Left hindlimb (tissue), 1 donor: Measurements from ENCODE around the gene CHIT1.

Source experiments
- DNase-seq: peaks from one replicate; pipeline ENCODE4 v3.0.0-alpha.2; 2018

CHIT1 gene

DNA sequence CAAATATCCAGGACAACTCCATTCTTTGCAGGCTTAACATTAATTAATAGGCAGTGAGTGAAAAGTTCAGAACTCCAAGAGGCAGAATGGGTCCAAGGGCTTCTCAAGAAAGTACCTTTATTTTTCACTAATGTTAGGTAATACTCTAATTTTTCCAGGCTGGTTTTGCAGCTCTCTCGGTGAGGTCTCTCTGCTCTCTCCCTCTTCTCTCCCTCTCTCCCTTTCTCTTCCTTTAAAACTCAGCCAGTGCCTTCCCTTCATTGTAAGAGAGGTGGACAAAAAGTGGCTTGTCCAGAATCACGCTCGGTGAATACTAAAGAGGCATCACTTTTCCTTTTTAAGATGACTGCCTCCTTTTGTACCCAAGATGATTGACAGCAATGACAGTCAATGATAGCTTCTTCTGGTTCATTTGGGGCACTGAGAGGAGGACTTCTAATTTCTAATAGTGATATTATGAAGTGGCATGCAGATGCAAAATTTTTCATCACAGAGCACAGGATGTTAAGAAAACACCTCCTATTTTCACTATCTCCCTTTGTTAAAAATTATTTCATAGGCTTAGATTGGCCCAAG lies 41.7 kb downstream of the CHIT1 start:
- DNase-seq = no peak

DNA sequence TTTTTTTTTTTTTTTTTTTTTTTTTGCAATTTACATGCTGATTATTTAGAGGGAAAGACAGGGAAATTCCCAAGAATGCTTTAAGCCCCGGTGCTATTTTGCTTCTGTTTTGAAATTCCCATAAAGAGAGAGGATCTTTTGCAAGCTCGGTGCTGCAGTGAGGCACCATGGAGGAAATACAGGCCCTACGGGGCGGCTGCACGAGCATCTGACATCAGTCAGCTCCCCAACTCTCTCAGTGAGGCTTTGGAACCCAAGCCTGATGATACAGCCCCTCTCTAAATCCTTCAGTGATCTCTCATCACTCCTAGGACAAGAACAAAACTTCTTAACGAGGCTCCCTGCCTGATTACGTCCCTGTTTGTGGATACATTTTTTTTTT lies 42.2 kb downstream of the CHIT1 start:
- no peak for DNase-seq

DNA sequence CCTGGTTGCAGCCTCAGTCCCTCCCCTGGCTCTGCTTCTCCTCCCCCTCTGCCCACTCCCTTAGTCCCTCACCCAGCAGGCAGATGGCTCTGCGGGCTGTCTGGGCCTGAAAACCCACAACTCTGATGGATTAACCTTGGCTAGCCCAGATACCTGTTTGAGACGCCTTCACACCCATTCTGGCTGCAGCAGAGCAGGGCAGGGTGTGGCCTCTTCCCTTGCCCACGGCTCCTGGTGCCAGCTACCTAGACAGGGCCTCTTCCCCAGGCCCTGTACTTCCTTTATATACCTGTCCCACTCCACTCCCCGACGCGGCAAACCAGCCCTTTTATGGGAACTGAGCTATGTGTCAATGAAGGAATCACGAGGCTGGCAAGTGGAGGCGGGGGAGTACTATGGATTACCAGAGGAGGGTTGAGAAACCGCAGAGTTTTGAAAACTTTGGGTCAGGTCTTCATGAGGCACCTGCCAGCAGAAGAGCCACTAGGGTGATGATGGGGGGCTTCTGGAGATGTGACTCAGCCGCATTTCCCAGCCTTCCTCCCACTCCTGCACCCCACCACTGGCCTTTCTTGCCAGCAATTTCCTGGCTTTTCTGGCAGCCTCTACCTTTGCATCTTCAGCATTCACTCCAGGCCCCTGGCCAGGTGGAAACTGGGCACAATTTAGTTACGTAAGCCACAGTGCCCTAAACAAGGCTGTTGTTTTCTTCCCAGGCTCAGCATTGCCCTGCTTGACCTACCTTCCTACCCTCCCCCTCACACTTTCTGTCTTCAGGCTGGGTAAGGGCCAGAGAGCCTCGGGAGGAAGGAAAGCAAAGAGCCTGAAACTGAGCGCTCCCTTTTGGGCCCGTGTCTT lies 42.8 kb downstream of the CHIT1 start, which contains the start of gene CHI3L1:
TSS of gene CHI3L1 (minus strand) at position 259 of the 858 bp plus-strand sequence. CDS start at position 178, 81 bp downstream.
- no peak for DNase-seq

DNA sequence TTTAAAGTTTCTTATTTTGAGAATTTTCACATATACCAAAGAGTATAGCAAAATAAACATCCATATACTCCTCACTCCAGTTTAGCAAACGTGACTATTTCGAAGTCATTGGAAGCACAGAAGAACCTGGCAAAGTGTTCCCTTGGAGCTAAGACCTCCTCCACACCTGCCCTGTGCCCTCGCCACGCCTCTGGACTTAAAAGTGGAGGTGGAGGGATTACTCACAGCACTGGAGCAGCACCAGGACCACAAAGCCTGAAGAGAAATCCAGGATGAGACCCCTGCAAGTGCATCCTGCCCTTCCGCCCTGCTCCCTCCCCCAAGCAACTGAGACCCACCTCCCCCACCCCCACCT lies 43.4 kb downstream of the CHIT1 start:
- DNase-seq = no peak

DNA sequence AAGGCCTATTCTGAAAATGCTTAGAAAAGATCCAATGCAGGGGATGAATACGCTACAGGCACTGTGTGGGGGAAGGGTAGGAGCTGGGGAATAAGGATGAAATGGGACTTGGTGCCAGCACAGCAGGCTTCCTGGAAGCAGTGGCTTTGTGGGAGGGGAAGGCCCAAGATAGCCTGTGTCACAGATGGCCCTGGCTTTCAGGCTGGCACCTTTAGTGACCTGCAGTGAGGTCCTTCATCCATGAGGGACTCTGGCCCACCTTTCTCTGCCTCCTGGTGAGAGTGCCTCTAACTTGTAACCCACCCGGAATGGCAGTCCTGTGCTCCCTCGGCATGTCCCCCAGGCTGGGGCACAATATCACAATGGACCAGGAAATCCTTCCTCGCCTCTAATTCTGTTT lies 43.9 kb downstream of the CHIT1 start:
- no peak for DNase-seq

GRCh38 chr1:203185061-203185461 lies 44.4 kb downstream of the CHIT1 start:
- DNase-seq = no peak

GRCh38 chr1:203184467-203184866 lies 45.0 kb downstream of the CHIT1 start:
- no peak for DNase-seq

DNA sequence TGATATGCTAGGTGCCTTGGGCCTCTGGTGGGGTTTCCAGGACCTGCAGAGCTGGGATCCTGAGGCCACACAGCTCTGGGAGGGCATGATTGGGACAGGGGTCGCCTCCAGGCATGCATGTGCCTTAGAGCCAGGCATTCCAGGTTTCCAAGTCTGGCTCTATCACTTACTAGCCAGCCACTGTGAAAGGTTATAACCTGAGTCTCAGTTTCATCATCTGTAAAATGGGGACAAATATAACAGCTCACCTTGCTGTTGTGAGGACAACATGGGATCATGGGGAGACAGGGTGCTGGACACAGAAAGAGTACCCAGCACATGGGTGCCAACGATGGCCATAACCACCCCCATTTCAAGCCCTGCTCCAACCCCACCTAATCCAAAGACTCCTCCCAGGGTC lies 45.6 kb downstream of the CHIT1 start:
- no peak for DNase-seq

GRCh38 chr1:203182387-203182953 lies 47.0 kb downstream of the CHIT1 start:
- DNase-seq = no peak

DNA sequence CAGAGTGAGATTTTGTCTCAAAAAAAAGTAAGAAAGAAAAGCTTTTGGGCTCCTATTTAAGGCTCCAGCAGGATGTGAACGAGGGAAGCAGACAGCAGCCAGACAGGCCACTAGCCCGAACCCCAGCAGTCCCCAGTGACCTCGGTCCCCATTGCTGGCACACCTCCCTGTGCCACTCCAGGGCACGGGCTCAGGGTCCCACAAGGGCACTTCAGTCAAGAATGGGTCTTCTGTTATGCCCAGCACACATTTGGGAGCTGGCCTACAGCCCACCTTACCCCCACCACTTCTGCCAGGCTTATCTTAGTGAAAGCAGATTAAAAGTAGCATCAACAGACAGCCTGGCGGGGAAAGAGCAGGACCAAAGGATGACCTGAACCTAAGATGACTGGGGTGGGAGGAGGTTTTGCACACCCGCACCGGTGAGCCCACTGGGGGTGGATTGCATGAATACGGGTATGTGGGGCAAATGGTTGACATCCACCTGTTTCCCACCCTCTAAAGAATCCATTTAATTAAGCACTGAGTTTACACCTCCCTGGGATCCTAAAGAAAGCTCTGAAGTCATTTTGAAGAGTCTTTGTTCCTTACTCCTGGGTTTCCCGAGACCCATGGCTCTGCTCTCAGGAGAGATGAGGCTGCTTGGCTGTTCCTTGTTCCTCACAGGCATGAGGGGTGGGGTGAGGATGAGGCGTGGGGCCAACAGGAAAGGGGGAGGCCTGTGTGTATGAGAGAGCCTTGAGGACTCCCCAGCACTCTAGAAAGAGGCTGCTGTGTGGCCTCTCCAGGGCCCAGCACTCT lies 47.7 kb downstream of the CHIT1 start:
- DNase-seq = no peak

DNA sequence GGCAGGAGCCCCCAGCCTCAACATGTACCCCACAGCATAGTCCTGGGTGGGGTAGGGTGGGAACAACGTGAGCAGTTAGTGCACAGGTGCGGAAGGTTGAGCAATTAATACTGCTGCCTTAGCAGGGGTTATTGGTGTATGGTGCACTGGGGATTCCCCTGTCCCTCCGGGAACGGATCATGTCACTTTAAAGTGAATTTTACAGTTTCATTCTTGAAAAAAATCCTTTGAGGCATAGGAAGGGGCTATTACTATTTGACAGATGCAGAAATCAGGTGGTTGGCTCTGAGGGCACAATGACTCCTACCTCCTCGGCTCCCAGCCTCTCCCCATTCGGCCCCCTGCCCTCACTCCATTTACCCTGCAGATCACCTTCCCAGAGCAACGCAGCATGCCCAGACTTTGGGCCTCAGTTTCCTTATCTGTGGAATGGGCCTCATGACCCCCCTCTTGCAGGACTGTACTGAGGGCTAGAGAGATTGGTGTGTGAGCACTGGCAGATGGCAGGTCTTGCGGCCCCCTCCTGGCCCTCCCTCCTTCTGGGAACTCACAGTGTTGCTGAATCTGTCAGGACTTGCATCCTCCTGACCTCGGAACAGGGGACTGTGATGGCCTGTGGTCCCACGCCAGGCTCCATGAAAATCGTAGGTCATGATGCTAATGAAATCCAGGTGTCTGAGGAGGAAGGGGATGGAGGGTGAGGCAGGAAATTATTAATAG lies 48.7 kb downstream of the CHIT1 start:
- no peak for DNase-seq

- DNase-seq = no peak
These were observed 49.8 kb downstream of the CHIT1 start for GRCh38 chr1:203179667-203180005.

GRCh38 chr1:203178821-203179666 lies 50.4 kb downstream of the CHIT1 start:
- no peak for DNase-seq

- DNase-seq = no peak
These were observed 51.4 kb downstream of the CHIT1 start for GRCh38 chr1:203178083-203178482.

GRCh38 chr1:203177470-203178039 lies 51.9 kb downstream of the CHIT1 start:
- DNase-seq = no peak

- no peak for DNase-seq
These were observed 52.5 kb downstream of the CHIT1 start for GRCh38 chr1:203177036-203177405.

GRCh38 chr1:203176273-203177035 lies 53.0 kb downstream of the CHIT1 start:
- no peak for DNase-seq

DNA sequence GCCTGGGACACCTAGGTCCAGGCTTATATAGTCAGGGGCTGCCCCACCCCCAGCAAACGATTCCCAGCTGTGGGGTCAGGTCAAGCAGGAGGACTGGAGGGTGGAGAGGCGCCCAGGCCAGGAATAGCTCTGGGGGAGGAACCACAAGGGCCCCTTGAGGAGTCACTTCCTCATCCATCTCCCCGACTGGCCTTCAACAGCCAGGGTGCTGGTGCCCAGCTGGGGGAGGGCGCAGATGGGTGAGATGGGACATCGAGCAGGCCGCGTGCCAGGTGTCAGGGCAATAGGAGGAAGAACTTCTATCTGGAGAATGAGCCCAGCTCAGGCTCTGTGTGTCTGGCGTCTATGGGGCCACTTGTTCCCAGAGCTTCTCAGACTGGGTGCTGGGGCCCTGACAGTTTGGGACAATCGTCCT lies 53.6 kb downstream of the CHIT1 start:
- DNase-seq = no peak

GRCh38 chr1:203175237-203175826 lies 54.1 kb downstream of the CHIT1 start, which contains the start of gene MYBPH:
Gene MYBPH, minus strand, starts transcription at chr1:203175826. Its CDS starts 71 bp downstream, at chr1:203175755.
- no peak for DNase-seq

- DNase-seq = no peak
These were observed 55.0 kb downstream of the CHIT1 start for GRCh38 chr1:203174324-203174985.
